ENCODE data around the gene RPS3. TPM values are rescaled to one million over a fixed set of nuclear protein-coding genes. Genes with fewer than 3 reads are reported as not detected.

The RPS3 gene
- total and polyA plus RNA-seq, 2 of the 13 experiments (the other 11 are each of a cell fraction or from before 2014, with no cell fraction given), result 2,143 to 3,616 TPM

DNA sequence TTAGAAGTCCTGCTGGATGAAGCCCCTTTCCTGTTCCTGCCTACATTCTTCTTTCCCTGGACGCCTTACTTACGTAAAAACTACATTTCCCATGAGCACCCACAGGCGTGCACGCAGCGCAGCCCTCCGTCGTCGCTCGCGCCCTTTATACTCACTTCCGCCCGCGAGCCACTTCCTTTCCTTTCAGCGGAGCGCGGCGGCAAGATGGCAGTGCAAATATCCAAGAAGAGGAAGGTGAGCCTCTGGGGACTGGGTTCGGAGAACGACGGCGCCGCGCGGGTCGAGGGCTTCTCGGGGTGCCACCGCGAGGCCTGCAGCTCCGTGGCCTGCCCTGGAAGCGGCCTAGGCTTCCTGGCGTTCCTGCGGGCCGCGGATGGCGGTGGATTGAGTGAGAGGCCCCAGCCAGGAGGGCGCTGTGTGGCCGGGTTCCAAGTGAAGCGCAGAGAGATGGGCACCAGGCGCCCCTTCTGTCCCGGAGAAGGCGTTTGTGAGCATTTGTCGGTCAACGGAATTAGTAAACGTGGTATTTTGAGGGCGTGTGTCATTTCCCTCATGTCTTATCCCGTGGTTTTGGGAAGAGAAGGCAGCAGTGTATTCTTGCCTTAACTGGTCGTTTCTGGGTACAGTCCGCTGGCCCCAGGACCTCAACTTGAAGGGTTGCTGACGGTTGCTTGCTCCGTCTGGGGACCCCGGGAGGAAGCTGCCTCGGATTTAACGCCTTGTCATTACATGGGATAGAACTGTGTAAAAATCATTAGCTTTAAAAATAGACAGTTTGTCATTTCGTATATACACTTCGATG lies at the start of gene RPS3 (continued):
- peak; percentile 91 for TF ChIP-seq CBX1 (IDR thresholded peaks at IDR 0.05; ENCODE audit: low read depth)
- peak; percentile 91; the same call in 1 of the 2 replicates for TF ChIP-seq ZNF678 (CRISPR knock-in tag; IDR thresholded peaks at IDR 0.05)
- TF ChIP-seq ZNF790 (CRISPR knock-in tag; IDR thresholded peaks at IDR 0.05; ENCODE audit: borderline replicate concordance), result peak; percentile 69; the same call in 1 of the 2 replicates
- no peak for TF ChIP-seq NR2F1 (CRISPR knock-in tag; IDR thresholded peaks at IDR 0.05)
- TF ChIP-seq, protein P1, sequence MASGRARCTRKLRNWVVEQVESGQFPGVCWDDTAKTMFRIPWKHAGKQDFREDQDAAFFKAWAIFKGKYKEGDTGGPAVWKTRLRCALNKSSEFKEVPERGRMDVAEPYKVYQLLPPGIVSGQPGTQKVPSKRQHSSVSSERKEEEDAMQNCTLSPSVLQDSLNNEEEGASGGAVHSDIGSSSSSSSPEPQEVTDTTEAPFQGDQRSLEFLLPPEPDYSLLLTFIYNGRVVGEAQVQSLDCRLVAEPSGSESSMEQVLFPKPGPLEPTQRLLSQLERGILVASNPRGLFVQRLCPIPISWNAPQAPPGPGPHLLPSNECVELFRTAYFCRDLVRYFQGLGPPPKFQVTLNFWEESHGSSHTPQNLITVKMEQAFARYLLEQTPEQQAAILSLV (CRISPR knock-in tag; IDR thresholded peaks at IDR 0.05; ENCODE audit: borderline replicate concordance), result peak; percentile 94; the same call in 1 of the 2 replicates
- TF ChIP-seq NCOA1 (CRISPR knock-in tag; IDR thresholded peaks at IDR 0.05), result no peak
- TF ChIP-seq MXD3 (CRISPR knock-in tag; IDR thresholded peaks at IDR 0.05), result peak; percentile 89
- TF ChIP-seq NFKBIZ (CRISPR knock-in tag; IDR thresholded peaks at IDR 0.05), result peak; percentile 75; the same call in 1 of the 2 replicates
- no peak for TF ChIP-seq ZNF660 (CRISPR knock-in tag; IDR thresholded peaks at IDR 0.05; ENCODE audit: borderline replicate concordance, low read depth)
- no peak for TF ChIP-seq SNRNP70 (IDR thresholded peaks at IDR 0.05; ENCODE audit: low read depth, low read length)
- TF ChIP-seq PATZ1 (CRISPR knock-in tag; IDR thresholded peaks at IDR 0.05), result no peak; the same call in 1 of the 2 replicates
- 0 out of 2 replicates have a peak, but pooled peaks have one; percentile 75 for TF ChIP-seq ZNF431 (CRISPR knock-in tag; IDR thresholded peaks at IDR 0.05; ENCODE audit: borderline replicate concordance, low read depth)
- TF ChIP-seq AGO2 (optimal IDR thresholded peaks at IDR 0.05; ENCODE audit: low read depth, low read length), result peak; percentile 97
- peak; percentile 62; the same call in 1 of the 2 replicates for TF ChIP-seq SOX5 (CRISPR knock-in tag; IDR thresholded peaks at IDR 0.05; ENCODE audit: borderline replicate concordance)
- peak; percentile 85 for TF ChIP-seq PRMT3 (CRISPR knock-in tag; IDR thresholded peaks at IDR 0.05; ENCODE audit: borderline replicate concordance, low read depth)
- peak; percentile 94 for TF ChIP-seq ZNF776 (CRISPR knock-in tag; IDR thresholded peaks at IDR 0.05)
- TF ChIP-seq ZNF501 (CRISPR knock-in tag; IDR thresholded peaks at IDR 0.05), result peak; percentile 95
- TF ChIP-seq, protein P2, sequence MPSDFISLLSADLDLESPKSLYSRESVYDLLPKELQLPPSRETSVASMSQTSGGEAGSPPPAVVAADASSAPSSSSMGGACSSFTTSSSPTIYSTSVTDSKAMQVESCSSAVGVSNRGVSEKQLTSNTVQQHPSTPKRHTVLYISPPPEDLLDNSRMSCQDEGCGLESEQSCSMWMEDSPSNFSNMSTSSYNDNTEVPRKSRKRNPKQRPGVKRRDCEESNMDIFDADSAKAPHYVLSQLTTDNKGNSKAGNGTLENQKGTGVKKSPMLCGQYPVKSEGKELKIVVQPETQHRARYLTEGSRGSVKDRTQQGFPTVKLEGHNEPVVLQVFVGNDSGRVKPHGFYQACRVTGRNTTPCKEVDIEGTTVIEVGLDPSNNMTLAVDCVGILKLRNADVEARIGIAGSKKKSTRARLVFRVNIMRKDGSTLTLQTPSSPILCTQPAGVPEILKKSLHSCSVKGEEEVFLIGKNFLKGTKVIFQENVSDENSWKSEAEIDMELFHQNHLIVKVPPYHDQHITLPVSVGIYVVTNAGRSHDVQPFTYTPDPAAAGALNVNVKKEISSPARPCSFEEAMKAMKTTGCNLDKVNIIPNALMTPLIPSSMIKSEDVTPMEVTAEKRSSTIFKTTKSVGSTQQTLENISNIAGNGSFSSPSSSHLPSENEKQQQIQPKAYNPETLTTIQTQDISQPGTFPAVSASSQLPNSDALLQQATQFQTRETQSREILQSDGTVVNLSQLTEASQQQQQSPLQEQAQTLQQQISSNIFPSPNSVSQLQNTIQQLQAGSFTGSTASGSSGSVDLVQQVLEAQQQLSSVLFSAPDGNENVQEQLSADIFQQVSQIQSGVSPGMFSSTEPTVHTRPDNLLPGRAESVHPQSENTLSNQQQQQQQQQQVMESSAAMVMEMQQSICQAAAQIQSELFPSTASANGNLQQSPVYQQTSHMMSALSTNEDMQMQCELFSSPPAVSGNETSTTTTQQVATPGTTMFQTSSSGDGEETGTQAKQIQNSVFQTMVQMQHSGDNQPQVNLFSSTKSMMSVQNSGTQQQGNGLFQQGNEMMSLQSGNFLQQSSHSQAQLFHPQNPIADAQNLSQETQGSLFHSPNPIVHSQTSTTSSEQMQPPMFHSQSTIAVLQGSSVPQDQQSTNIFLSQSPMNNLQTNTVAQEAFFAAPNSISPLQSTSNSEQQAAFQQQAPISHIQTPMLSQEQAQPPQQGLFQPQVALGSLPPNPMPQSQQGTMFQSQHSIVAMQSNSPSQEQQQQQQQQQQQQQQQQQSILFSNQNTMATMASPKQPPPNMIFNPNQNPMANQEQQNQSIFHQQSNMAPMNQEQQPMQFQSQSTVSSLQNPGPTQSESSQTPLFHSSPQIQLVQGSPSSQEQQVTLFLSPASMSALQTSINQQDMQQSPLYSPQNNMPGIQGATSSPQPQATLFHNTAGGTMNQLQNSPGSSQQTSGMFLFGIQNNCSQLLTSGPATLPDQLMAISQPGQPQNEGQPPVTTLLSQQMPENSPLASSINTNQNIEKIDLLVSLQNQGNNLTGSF (CRISPR knock-in tag; IDR thresholded peaks at IDR 0.05), result peak; percentile 67; the same call in 1 of the 2 replicates
- TF ChIP-seq ZNF761 (CRISPR knock-in tag; conservative IDR thresholded peaks at IDR 0.05), result peak; percentile 85
- TF ChIP-seq ZNF225 (CRISPR knock-in tag; IDR thresholded peaks at IDR 0.05), result peak; percentile 94; the same call in 1 of the 2 replicates

All from HepG2 (cell line).